ENCODE data around the gene SLC22A5.
A peak's percentile ranks its signal among the peaks of the same experiment; 100 is the strongest.

Gene SLC22A5

DNA sequence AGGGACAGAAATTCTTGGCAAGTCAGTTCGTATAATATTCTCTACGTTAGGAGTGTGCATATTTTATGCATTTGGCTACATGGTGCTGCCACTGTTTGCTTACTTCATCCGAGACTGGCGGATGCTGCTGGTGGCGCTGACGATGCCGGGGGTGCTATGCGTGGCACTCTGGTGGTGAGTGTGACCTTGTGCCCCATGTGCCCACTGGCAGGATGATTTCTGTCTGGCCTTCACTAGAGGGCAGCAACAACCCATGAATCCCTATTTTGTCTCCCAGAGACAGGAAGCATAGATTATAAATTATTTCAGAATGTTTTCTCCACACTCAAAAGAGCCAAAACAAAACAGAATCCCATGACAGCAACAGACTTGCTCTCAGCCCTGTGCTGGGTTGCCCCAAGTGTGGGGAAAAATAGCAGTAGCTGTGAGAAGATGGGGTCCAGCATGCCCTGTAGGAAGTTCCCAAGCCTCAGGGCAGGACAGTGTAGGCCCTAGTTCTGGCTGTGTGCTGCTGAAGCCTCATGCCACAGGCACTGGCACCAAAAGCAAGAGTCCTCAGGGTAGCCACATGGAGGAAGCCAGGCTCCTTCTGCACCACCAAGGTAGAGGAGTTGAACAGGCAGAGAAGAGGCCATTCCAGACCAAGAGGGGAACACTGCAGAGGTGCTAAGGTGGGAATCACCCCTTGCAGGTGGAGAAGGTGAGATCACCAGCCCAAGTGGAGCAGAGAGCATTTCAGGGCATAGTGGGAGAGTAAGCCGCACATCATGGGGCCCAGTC lies 16.0 kb downstream of the SLC22A5 start:
- no peak overlapping the region for H3K4me3 ChIP-seq (ENCODE audit: control insufficient read depth, low read depth, low read length)
- TF ChIP-seq, protein P1, sequence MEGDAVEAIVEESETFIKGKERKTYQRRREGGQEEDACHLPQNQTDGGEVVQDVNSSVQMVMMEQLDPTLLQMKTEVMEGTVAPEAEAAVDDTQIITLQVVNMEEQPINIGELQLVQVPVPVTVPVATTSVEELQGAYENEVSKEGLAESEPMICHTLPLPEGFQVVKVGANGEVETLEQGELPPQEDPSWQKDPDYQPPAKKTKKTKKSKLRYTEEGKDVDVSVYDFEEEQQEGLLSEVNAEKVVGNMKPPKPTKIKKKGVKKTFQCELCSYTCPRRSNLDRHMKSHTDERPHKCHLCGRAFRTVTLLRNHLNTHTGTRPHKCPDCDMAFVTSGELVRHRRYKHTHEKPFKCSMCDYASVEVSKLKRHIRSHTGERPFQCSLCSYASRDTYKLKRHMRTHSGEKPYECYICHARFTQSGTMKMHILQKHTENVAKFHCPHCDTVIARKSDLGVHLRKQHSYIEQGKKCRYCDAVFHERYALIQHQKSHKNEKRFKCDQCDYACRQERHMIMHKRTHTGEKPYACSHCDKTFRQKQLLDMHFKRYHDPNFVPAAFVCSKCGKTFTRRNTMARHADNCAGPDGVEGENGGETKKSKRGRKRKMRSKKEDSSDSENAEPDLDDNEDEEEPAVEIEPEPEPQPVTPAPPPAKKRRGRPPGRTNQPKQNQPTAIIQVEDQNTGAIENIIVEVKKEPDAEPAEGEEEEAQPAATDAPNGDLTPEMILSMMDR (IDR thresholded peaks at IDR 0.05; ENCODE audit: control insufficient read depth, insufficient read depth, low read depth, low read length, missing control alignments): peak; percentile 81
- no peak for DNase-seq (ENCODE audit: low read depth)

DNA sequence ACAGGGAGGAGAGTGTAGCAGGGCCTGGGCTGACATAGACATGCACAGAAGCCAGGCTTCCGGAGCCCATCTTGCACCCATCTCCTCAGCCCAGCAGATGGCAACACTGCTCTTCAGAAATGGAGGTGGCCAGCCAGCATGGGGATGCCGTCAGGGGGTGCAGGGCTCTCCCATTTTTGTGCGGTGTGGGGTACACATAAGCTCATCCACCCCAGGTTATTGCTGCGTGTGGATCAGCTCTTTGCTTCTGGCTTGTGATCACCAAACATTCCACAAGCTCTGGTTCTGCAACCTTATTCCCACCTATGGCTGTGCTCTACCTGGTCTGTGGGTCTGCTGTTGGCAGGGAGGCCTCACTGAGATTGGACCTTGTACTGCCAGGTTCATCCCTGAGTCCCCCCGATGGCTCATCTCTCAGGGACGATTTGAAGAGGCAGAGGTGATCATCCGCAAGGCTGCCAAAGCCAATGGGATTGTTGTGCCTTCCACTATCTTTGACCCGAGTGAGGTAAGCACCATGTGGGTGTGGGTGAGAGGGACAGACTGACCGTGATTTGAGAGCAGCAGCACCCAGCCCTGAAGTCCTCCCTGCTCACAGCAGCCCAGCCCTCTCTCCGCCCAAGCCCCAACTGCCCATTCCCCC lies 17.3 kb downstream of the SLC22A5 start:
- DNase-seq (ENCODE audit: low read depth): no peak
- TF ChIP-seq, protein P1 (IDR thresholded peaks at IDR 0.05; ENCODE audit: control insufficient read depth, insufficient read depth, low read depth, low read length, missing control alignments): peak; percentile 96

DNA sequence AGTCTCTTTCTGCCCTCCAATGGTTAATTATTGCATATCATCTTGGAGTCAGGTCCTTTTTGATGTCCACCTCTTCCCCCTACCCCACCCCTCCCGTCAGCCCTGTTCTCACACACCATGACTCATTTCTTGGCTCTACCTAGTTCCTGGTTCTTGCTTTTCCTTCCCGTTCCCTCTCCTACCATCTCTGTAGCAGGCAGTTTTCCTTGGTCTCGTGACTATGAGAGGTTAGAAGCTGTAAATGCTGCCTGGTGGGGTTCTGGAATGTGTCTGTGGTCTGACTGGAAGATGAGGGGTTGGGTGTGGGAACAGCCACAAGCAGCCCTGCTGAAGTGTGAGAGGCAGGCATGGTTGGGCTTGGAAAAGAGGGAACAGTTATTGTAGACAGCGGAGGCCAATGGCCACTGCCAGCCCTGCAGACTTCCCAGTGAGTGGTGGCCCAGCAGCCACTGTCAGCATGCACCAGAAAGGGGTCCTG lies 18.2 kb downstream of the SLC22A5 start:
- TF ChIP-seq, protein P1 (IDR thresholded peaks at IDR 0.05; ENCODE audit: control insufficient read depth, insufficient read depth, low read depth, low read length, missing control alignments): no peak
- no peak overlapping the region for H3K4me3 ChIP-seq (ENCODE audit: control insufficient read depth, low read depth, low read length)
- DNase-seq (ENCODE audit: low read depth): peak; percentile 97

More for the DNA sequence above, 17.3 kb downstream of the SLC22A5 start:
- no peak overlapping the region for H3K4me3 ChIP-seq (ENCODE audit: control insufficient read depth, low read depth, low read length)

DNA sequence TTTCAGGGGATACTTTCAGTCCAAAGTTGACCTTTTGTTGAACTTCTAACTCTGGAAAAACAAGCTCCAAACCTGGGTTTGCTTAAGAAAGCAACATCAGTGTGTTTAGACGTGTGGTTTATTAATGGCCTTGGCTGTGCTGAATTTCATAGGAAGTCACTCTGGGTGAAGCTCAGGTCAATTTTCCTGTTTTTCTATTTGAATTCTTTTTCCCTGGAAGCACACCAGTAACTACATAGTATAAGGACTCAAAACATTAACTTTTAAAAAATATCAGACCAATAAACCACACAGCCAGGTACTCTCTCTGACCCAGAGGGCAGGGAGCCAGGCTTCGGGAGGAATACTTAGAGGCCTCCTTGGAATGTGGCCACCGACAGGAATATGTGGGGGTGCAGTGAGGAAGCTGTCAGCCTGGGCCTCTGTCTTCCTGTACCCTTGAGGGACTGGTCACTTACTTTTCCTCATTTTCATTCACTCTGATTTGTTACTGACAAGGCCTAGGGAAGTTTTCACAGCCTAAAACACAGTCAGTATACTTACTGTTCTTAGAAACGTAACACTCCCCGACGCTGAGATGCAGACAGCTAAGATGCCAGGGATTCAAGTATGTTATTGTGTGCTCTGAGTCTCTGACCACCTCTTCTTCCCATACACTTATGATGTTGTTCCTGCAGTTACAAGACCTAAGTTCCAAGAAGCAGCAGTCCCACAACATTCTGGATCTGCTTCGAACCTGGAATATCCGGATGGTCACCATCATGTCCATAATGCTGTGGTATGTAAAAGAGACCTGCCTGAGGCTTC lies 18.9 kb downstream of the SLC22A5 start:
- TF ChIP-seq, protein P1 (IDR thresholded peaks at IDR 0.05; ENCODE audit: control insufficient read depth, insufficient read depth, low read depth, low read length, missing control alignments): no peak
- no peak for DNase-seq (ENCODE audit: low read depth)
- no peak overlapping the region for H3K4me3 ChIP-seq (ENCODE audit: control insufficient read depth, low read depth, low read length)

DNA sequence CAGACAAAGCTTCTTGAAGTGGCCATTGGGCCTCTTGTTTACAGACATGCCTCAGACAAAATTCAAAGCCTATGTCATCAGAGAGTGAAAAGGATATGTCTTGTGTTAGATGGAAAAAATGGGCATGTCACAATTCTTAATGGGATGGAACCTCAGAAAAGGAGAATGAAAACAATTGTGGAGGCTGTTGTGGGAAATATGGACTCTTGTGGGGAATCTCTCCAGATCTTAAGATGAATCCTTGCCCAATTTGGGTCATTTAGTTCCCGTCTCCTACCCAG lies 19.5 kb downstream of the SLC22A5 start:
- no peak for DNase-seq (ENCODE audit: low read depth)
- TF ChIP-seq, protein P1 (IDR thresholded peaks at IDR 0.05; ENCODE audit: control insufficient read depth, insufficient read depth, low read depth, low read length, missing control alignments): no peak

DNA sequence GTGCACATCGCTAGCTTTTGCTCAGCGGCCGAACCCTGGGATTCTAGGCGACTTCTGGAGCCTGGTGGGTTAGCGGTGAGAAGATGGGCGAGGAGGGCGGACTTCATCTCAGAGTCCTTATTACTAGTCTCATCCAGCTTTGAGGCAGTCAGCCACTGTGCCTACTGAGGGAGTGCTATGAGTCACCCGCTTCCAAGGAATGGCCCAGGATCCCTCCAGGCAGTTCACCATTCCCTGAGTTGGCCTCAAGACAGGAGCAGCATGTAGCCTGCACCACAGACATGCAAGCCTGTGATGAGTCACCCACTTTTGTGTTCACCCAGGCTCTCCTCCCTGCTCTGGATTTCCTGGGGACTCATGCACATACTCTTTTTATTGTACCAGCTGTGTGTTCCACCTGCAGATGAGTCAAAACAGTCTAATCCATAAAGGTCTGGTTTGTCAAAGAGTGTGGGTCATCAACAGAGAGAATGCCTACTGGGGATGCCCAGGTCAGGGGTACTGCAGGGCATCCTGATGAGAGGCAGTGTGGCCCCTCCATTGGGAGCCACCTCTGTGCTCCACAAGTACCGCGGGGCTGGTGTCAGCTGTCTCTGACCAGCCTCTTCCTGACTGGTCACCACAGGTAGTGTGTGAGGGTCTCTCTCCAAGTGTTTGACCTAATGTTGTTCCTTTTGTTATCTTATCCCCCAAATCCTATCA lies 20.2 kb downstream of the SLC22A5 start:
- TF ChIP-seq, protein P1 (IDR thresholded peaks at IDR 0.05; ENCODE audit: control insufficient read depth, insufficient read depth, low read depth, low read length, missing control alignments): no peak
- peak; percentile 99 for DNase-seq (ENCODE audit: low read depth)

More for the DNA sequence above, 19.5 kb downstream of the SLC22A5 start:
- H3K4me3 ChIP-seq (ENCODE audit: control insufficient read depth, low read depth, low read length): no peak overlapping the region

More for the DNA sequence above, 20.2 kb downstream of the SLC22A5 start:
- H3K4me3 ChIP-seq (ENCODE audit: control insufficient read depth, low read depth, low read length): no peak overlapping the region
